Astrocyte (in vitro differentiated cells and primary cell): ENCODE data around the gene CEBPG.

Source experiments
- CTCF ChIP-seq: IDR thresholded peaks from 2 replicates; pipeline ENCODE4 v1.5.1; 2011; ENCODE audit warnings: low read depth, mild to moderate bottlenecking, inconsistent platforms, low read length, moderate library complexity; ENCODE audit not compliant: insufficient read depth
- EZH2 ChIP-seq: IDR thresholded peaks from 2 replicates; pipeline ENCODE4 v1.6.1; 2012; ENCODE audit warnings: mild to moderate bottlenecking, low read length, inconsistent platforms; ENCODE audit not compliant: insufficient read depth

- TF ChIP-seq CTCF (no peak), EZH2 (no peak)
Observed at GRCh38 chr19:33421368-33421767, 47.9 kb downstream of the CEBPG start.
